HEK293 (cell line): ENCODE data around the gene ZNF280B.
"Not testable (repeated sequence)": the region's sequence is repeated elsewhere in the genome, so short reads cannot be mapped to it uniquely, and the experiment has no call there.

Experiments used
- CTCF ChIA-PET: fragments of 350-600 bp; formaldehyde crosslinking; extraction: SDS; loops from one replicate; lab custom pipeline; 2021; ENCODE audit warnings: antibody characterized with exemption; lab: Yijun Ruan, JAX
- POLR2A ChIA-PET: fragments of 300-600 bp; formaldehyde crosslinking; extraction: SDS; loops from one replicate; lab custom pipeline; 2020; ENCODE audit warnings: antibody characterized with exemption, inconsistent platforms; lab: Yijun Ruan, JAX
- H3K27ac ChIP-seq: fragments of 200-500 bp; sonication (Bioruptor generic); 2 replicates; pipeline ENCODE4 v1.5.1; 2014; ENCODE audit warnings: low read depth, low read length, control low read depth, inconsistent platforms; ENCODE audit errors: extremely low read depth
- H3K36me3 ChIP-seq, 2 experiments: fragments of 200-500 bp in 1 of 2; sonication (Bioruptor generic) in 1 of 2; 1 replicate in 1 of 2; 2 replicates in 1 of 2; pipeline ENCODE4 v1.5.1; 2014 to 2017; ENCODE audit warnings: inconsistent platforms in 2 of 2, low read length in 2 of 2; ENCODE audit not compliant: control insufficient read depth in 2 of 2, insufficient read depth in 1 of 2
- H3K4me1 ChIP-seq: fragments of 200-500 bp; sonication (Bioruptor generic); 2 replicates; pipeline ENCODE4 v1.5.1; 2014; ENCODE audit warnings: mild to moderate bottlenecking, low read length, inconsistent platforms; ENCODE audit not compliant: control insufficient read depth, insufficient read depth
- H3K4me3 ChIP-seq: 2 replicates; pipeline ENCODE4 v1.5.1; 2011; ENCODE audit warnings: low read depth, mild to moderate bottlenecking, control low read depth, low read length, moderate library complexity
- H3K9me3 ChIP-seq: fragments of 200-500 bp; sonication (Bioruptor generic); 2 replicates; pipeline ENCODE4 v1.5.1; 2014; ENCODE audit warnings: low read depth, low read length, inconsistent platforms; ENCODE audit not compliant: control insufficient read depth, insufficient read depth
- KLF16 ChIP-seq: fragments of 450-650 bp; formaldehyde crosslinking; IDR thresholded peaks from 2 replicates; pipeline ENCODE4 v1.5.1; 2017; ENCODE audit warnings: missing biosample characterization, missing genetic modification characterization
- RBAK ChIP-seq: fragments of 450-650 bp; formaldehyde crosslinking; IDR thresholded peaks from 2 replicates; pipeline ENCODE4 v1.5.1; 2016; ENCODE audit warnings: missing biosample characterization, missing genetic modification characterization
- SP3 ChIP-seq: fragments of 450-650 bp; formaldehyde crosslinking; IDR thresholded peaks from 2 replicates; pipeline ENCODE4 v1.5.1; 2016; ENCODE audit warnings: missing biosample characterization, missing genetic modification characterization
- ZFP3 ChIP-seq: fragments of 450-650 bp; formaldehyde crosslinking; IDR thresholded peaks from 2 replicates; pipeline ENCODE4 v1.5.1; 2016; ENCODE audit warnings: low read depth, missing biosample characterization, missing genetic modification characterization
- ZNF433 ChIP-seq: fragments of 450-650 bp; formaldehyde crosslinking; IDR thresholded peaks from 2 replicates; pipeline ENCODE4 v1.5.1; 2016; ENCODE audit warnings: missing biosample characterization, missing genetic modification characterization, low read depth
- ZNF548 ChIP-seq: fragments of 450-650 bp; formaldehyde crosslinking; IDR thresholded peaks from 2 replicates; pipeline ENCODE4 v1.5.1; 2016; ENCODE audit warnings: missing biosample characterization, missing genetic modification characterization
- ZNF558 ChIP-seq: fragments of 450-650 bp; formaldehyde crosslinking; IDR thresholded peaks from 2 replicates; pipeline ENCODE4 v1.5.1; 2016; ENCODE audit warnings: missing biosample characterization, missing genetic modification characterization
- ZNF76 ChIP-seq: fragments of 450-650 bp; formaldehyde crosslinking; IDR thresholded peaks from 2 replicates; pipeline ENCODE4; 2016; ENCODE audit warnings: low read depth, missing biosample characterization, missing genetic modification characterization, borderline replicate concordance
- TF ChIP-seq, protein P1 (sequence below): fragments of 450-650 bp; formaldehyde crosslinking; IDR thresholded peaks from 2 replicates; pipeline ENCODE4; 2016; ENCODE audit warnings: missing biosample characterization, missing genetic modification characterization
- TF ChIP-seq, protein P2 (sequence below): fragments of 450-650 bp; formaldehyde crosslinking; IDR thresholded peaks from 2 replicates; pipeline ENCODE4 v1.5.1; 2016; ENCODE audit warnings: missing biosample characterization, missing genetic modification characterization
- TF ChIP-seq, protein P3 (sequence below): fragments of 450-650 bp; formaldehyde crosslinking; IDR thresholded peaks from 2 replicates; pipeline ENCODE4 v1.5.1; 2016; ENCODE audit warnings: missing biosample characterization, missing genetic modification characterization
- TF ChIP-seq, protein P4 (sequence below): fragments of 450-650 bp; formaldehyde crosslinking; IDR thresholded peaks from 2 replicates; pipeline ENCODE4 v1.5.1; 2017; ENCODE audit warnings: missing biosample characterization, missing genetic modification characterization

Gene ZNF280B

DNA sequence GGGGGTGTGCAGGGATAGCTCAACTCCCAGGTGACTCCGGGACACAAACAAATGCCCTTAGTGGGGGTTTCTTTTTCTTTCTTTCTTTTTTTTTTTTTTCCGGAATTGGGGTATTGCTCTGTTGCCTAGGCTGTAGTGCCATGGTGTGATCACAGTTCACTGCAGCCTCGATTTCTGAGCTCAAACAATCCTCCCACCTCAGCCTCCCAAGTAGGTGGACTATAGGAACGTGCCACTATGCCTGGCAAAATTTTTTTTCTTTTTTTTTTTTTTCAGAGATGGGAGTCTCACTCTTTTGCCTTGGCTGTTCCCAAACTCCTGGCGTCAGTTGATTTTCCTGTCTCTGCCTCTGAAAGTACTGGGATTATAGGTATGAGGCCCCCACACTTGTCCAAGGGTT, 25.3 kb upstream of the ZNF280B start (continued):
- TF ChIP-seq ZNF433: no peak

DNA sequence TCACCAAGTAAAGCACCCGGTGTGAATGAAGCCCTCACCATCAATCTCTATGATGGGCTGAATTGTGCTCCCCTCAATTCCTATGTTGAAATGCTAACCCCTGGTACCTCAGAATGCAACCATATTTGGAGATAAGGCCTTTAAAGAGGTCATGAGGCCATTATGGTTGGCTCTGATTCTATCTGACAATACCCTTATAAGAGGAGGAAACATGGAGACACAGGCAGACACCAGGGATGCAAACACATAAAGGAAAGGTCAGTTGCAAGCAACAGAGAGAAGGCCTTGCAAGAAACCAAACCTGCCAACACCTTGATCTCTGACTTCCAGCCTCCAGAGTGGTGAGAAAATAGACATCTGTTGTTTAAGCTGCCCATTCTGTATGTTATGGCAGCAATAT, 24.9 kb upstream of the ZNF280B start:
- POLR2A ChIA-PET: no interaction called here
- CTCF ChIA-PET: interaction anchor here (0.6 to 1.1 kb wide), 3 partner anchors 53 to 508 kb away, joined by 3 read pairs; no protein-coding TSS in a partner anchor
- H3K27ac ChIP-seq: no peak overlapping the region
- no peak for TF ChIP-seq RBAK
- TF ChIP-seq, protein P1, sequence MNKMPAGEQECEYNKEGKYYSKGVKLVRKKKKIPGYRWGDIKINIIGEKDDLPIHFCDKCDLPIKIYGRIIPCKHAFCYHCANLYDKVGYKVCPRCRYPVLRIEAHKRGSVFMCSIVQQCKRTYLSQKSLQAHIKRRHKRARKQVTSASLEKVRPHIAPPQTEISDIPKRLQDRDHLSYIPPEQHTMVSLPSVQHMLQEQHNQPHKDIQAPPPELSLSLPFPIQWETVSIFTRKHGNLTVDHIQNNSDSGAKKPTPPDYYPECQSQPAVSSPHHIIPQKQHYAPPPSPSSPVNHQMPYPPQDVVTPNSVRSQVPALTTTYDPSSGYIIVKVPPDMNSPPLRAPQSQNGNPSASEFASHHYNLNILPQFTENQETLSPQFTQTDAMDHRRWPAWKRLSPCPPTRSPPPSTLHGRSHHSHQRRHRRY (tag by site-specific recombination): no peak
- peak; percentile 69; the same call in 1 of the 2 replicates for TF ChIP-seq ZNF548 (tag by site-specific recombination)
- TF ChIP-seq SP3 (tag by site-specific recombination): no peak
- H3K4me1 ChIP-seq: no peaks in the 10 kb centered on the region
- H3K4me3 ChIP-seq: no peak overlapping the region
- no peaks in the 10 kb centered on the region for H3K36me3 ChIP-seq
- H3K9me3 ChIP-seq: no peaks in the 10 kb centered on the region

DNA sequence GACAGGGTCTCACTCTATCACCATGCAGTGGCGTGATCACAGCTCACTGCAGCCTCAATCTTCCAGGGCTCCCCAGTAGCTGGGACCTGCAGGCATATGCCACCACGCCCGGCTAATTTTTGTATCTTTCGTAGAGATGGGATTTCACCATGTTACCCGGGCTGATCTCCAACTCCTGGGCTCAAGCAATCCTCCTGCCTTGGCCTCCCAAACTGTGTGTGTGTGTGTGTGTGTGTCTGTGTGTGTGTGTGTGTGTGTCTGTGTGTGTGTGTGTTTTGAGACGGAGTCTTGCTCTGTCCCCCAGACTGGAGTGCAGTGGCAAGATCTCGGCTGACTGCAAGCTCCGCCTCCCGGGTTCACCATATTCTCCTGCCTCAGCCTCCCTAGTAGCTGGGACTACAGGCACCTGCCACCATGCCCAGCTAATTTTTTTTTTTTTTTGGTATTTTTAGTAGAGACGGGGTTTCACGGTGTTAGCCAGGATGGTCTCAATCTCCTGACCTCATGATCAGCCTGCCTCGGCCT, 24.1 kb upstream of the ZNF280B start:
- H3K9me3 ChIP-seq: not testable (repeated sequence)

DNA sequence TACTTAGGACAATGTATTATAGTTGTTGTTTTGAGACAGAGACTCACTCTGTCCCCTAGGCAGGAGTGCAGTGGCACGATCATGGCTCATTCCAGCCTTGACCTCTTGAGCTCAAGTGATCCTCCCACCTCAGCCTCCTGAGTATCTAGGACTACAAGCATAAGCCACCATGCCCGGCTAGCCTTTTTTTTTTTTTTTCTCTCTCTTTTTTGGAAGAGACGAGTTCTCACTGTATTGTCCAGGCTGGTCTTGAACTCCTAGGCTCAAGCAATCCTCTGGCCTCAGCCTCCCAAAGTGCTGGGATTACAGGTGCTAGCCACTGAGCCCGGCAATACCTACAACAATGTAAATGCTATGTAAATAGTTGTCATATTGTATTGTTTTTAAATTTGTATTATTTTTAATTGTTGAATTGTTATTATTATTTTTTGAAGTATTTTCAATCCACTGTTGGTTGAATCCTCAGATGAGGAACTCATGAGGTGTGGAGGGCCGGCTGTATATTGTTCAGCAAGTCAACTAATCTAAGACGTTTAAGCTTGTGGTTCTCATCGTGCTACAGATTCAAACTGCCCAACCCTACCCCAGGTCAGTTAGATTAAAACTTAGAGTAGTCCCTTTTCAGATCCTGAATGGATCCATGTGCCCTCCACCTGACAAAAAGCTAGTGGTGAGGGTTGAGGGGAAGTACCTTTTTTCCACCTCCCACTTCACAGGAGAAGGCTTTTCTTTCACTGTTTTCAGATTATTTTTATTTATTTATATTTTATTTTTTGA, 23.4 kb upstream of the ZNF280B start:
- Histone ChIP-seq H3K4me3 (no peak overlapping the region), H3K9me3 (no peaks in the 10 kb centered on the region), H3K36me3 (no peaks in the 10 kb centered on the region), H3K27ac (no peak overlapping the region), H3K4me1 (no peaks in the 10 kb centered on the region)
- ChIA-PET POLR2A (interaction anchor here (0.6 kb wide), 1 partner anchor 54 kb away, joined by 3 read pairs; no protein-coding TSS in a partner anchor), CTCF (interaction anchor here (0.6 to 1.1 kb wide), 5 partner anchors 17 to 478 kb away, joined by 3 to 4 read pairs (median 3); no protein-coding TSS in a partner anchor)
- TF ChIP-seq ZNF433 (no peak), ZNF558 (no peak), ZNF76 (tag by site-specific recombination) (no peak), ZFP3 (no peak), KLF16 (tag by site-specific recombination) (no peak)
- TF ChIP-seq, protein P2, sequence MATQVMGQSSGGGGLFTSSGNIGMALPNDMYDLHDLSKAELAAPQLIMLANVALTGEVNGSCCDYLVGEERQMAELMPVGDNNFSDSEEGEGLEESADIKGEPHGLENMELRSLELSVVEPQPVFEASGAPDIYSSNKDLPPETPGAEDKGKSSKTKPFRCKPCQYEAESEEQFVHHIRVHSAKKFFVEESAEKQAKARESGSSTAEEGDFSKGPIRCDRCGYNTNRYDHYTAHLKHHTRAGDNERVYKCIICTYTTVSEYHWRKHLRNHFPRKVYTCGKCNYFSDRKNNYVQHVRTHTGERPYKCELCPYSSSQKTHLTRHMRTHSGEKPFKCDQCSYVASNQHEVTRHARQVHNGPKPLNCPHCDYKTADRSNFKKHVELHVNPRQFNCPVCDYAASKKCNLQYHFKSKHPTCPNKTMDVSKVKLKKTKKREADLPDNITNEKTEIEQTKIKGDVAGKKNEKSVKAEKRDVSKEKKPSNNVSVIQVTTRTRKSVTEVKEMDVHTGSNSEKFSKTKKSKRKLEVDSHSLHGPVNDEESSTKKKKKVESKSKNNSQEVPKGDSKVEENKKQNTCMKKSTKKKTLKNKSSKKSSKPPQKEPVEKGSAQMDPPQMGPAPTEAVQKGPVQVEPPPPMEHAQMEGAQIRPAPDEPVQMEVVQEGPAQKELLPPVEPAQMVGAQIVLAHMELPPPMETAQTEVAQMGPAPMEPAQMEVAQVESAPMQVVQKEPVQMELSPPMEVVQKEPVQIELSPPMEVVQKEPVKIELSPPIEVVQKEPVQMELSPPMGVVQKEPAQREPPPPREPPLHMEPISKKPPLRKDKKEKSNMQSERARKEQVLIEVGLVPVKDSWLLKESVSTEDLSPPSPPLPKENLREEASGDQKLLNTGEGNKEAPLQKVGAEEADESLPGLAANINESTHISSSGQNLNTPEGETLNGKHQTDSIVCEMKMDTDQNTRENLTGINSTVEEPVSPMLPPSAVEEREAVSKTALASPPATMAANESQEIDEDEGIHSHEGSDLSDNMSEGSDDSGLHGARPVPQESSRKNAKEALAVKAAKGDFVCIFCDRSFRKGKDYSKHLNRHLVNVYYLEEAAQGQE (tag by site-specific recombination): no peak
- TF ChIP-seq, protein P3, sequence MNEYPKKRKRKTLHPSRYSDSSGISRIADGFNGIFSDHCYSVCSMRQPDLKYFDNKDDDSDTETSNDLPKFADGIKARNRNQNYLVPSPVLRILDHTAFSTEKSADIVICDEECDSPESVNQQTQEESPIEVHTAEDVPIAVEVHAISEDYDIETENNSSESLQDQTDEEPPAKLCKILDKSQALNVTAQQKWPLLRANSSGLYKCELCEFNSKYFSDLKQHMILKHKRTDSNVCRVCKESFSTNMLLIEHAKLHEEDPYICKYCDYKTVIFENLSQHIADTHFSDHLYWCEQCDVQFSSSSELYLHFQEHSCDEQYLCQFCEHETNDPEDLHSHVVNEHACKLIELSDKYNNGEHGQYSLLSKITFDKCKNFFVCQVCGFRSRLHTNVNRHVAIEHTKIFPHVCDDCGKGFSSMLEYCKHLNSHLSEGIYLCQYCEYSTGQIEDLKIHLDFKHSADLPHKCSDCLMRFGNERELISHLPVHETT: no peak

More for the DNA sequence above, 24.1 kb upstream of the ZNF280B start:
- H3K4me3 ChIP-seq, POLR2A ChIA-PET, H3K27ac ChIP-seq, H3K4me1 ChIP-seq, H3K36me3 ChIP-seq: not testable (repeated sequence)
- TF ChIP-seq, protein P4, sequence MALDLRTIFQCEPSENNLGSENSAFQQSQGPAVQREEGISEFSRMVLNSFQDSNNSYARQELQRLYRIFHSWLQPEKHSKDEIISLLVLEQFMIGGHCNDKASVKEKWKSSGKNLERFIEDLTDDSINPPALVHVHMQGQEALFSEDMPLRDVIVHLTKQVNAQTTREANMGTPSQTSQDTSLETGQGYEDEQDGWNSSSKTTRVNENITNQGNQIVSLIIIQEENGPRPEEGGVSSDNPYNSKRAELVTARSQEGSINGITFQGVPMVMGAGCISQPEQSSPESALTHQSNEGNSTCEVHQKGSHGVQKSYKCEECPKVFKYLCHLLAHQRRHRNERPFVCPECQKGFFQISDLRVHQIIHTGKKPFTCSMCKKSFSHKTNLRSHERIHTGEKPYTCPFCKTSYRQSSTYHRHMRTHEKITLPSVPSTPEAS (tag by site-specific recombination): 0 out of 2 replicates have a peak, but pooled peaks have one; percentile 24
- CTCF ChIA-PET: interaction anchor here (0.6 to 1.1 kb wide), 3 partner anchors 27 to 281 kb away, joined by 3 read pairs; no protein-coding TSS in a partner anchor
